Body of pancreas (tissue), 4 donors: ENCODE data around the gene UXS1. TPM values are rescaled to one million over a fixed set of nuclear protein-coding genes. Genes with fewer than 3 reads are reported as not detected.

Source experiments
- ATAC-seq: fragments of 150-250 bp; one replicate; pipeline ENCODE4 v1.9.1; 2016
- DNase-seq, 4 donors: peaks; one replicate each; pipeline ENCODE4 v3.0.0-alpha.2; 2019
- H3K27ac ChIP-seq, 4 donors: fragments of 200-600 bp; sonication (generic); 1 replicate in 3 of 4; 2 replicates in 1 of 4; pipeline versions ENCODE4 v1.5.1 to v1.6.1; 2016 to 2019; ENCODE audit warnings: mild to moderate bottlenecking in 1 of 4, mixed read lengths in 1 of 4, moderate library complexity in 1 of 4
- H3K27me3 ChIP-seq, 2 donors: fragments of 200-600 bp; sonication (generic); one replicate each; pipeline ENCODE4 v1.6.0; 2016; ENCODE audit warnings: mild to moderate bottlenecking in 1 of 2
- H3K36me3 ChIP-seq, 2 donors: fragments of 200-600 bp; sonication (generic); replicated peaks in 1 of 2; 2 replicates each; pipeline ENCODE4 v1.5.1; 2016; ENCODE audit warnings: low read depth in 2 of 2; ENCODE audit not compliant: insufficient read depth in 1 of 2
- H3K4me1 ChIP-seq: fragments of 200-600 bp; sonication (generic); one replicate; pipeline ENCODE4 v1.6.0; 2016
- H3K4me3 ChIP-seq, 2 donors: fragments of 200-600 bp; sonication (generic); 1 replicate in 1 of 2; 2 replicates in 1 of 2; pipeline ENCODE4 v1.5.1; 2016 to 2019
- H3K9me3 ChIP-seq, 3 donors: fragments of 200-600 bp; sonication (generic); 1 replicate in 2 of 3; 2 replicates in 1 of 3; pipeline ENCODE4 v1.5.1; 2016
- CTCF ChIP-seq, 7 experiments: fragments of 450-650 bp in 4 of 7; fragments of 200-600 bp in 3 of 7; sonication (generic) in 3 of 7; IDR thresholded peaks; one replicate each; pipeline ENCODE4 v1.5.1; 2016 to 2019; ENCODE audit warnings: antibody characterized with exemption in 7 of 7
- POLR2A ChIP-seq, 3 donors: fragments of 450-650 bp; IDR thresholded peaks; one replicate each; pipeline ENCODE4 v1.6.1; 2016; ENCODE audit warnings: antibody characterized with exemption in 3 of 3, mild to moderate bottlenecking in 2 of 3
- WGBS, 2 donors: methylation state at CpG; one replicate each; pipeline ENCODE4 v1.1.5; 2017; 5-methylcytosine and 5-hydroxymethylcytosine counted together
- intact Hi-C: fragments of 100-400 bp; cut with DNase I; formaldehyde crosslinking; loops from one replicate; pipeline ENCODE4 v1.15.1; 2023
- total RNA-seq, 2 donors: library from RNA; depleted of rRNA; stranded (reverse); fragments of >200 nt; gene quantifications; one replicate each; pipeline ENCODE4 v1.1.0, GENCODE V29; 2016

Gene UXS1
- total RNA-seq, 2 donors from 2014 or later, result 15.8 to 33.6 TPM

DNA sequence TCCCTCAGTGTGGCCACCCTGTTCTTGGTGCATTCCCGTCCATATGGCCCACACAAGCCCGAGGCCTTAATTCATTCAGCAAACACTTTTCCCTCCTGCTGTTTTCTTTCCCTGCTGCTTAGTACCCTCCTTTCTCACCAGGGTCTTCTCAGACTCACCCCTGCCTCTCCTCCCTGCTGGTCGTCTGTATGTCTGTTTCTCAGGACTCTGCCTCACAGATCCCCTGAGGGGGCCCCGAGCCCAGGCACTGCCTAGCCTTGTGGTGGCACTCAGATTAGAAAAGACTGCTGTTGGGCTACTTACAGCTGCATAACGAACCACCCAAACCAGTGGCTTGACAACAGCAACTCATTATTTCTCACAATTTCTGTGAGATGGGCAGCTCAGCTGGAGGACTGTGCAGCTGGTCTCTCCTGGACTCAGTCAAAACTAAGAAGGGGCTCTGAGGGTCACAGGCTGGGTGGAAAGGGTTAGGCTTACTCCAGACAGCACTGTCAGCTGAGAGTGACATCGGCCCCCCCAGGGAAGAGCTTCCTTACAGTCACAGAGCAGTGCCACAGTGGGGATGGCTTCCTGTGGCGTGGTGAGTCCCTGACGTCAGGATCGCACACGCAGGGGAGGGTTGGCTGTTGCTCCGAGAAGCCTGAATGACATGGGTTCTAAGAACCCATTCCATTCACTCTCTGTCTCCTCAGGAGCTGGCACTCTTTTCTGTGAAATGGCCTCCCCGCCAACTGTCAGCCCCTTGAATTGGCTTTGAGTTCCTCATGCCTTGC lies 139.0 kb downstream of the UXS1 start:
- Histone ChIP-seq H3K36me3 (no peaks in the 10 kb centered on the region), H3K27me3 (no peaks in the 10 kb centered on the region), H3K27ac (no peak overlapping the region), H3K4me3 (no peak overlapping the region), H3K9me3 (no peaks in the 10 kb centered on the region), H3K4me1 (no peaks in the 10 kb centered on the region)
- intact Hi-C loops, result no loop called here
- no peak for TF ChIP-seq CTCF (IDR thresholded peaks at IDR 0.05)
- no peak for TF ChIP-seq POLR2A (IDR thresholded peaks at IDR 0.05)
- 48 to 73% methylated on average over 7 to 12 of the region's 12 CpGs for WGBS, 2 donors
- ATAC-seq (no peak), DNase-seq (no peak)

DNA sequence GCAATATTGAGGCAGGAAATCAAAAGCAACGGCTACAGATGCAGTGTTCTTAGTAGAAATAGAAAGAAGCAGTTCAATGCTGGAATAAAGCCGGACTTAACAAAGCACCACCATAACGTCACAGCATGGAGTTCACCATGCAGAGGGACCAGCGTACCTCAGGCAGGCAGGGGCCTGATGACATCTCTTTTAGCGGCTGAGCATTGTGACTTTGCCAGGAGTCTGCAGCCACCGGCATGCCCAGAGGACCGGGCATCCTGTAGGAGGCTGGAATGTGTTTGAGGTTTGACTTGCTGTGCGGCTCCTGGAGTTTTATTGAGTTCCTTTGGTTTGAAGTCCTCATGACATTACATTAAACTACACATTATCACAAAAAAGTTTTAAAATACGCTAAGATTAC lies 139.8 kb downstream of the UXS1 start:
- 86 to 90% methylated on average over 9 of the region's 9 CpGs for WGBS, 2 donors
- Histone ChIP-seq H3K27me3 (no peaks in the 10 kb centered on the region), H3K36me3 (no peaks in the 10 kb centered on the region), H3K27ac (no peak overlapping the region), H3K4me1 (no peaks in the 10 kb centered on the region), H3K4me3 (no peak overlapping the region), H3K9me3 (no peaks in the 10 kb centered on the region)
- no peak for TF ChIP-seq CTCF (IDR thresholded peaks at IDR 0.05)
- TF ChIP-seq POLR2A (IDR thresholded peaks at IDR 0.05), result no peak
- ATAC-seq (no peak), DNase-seq (no peak)
- intact Hi-C loops, result no loop called here

DNA sequence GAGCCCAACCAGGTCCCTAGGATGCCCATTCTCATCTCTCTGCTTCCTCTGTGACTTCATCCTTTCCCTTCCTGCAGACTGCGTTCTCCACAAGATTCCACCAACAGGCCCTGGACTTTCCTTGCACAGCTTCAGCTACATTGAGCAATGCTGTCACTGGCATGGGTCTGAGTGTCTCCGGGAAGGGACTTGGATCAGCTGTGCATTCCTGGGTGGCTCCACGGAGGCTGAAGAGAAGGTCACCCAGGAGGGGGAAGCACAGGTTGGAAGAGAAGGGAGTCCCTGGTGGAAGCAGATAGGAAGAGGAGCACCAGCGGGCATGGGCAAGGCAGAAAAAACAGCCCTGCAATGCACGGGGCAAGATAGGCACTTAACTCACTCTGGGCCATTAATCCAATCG lies 140.5 kb downstream of the UXS1 start:
- no peak for ATAC-seq

GRCh38 chr2:106053116-106053515 lies 141.0 kb downstream of the UXS1 start:
- Histone ChIP-seq H3K27ac (no peak overlapping the region), H3K4me1 (no peaks in the 10 kb centered on the region), H3K4me3 (no peak overlapping the region), H3K9me3 (no peaks in the 10 kb centered on the region), H3K36me3 (no peaks in the 10 kb centered on the region), H3K27me3 (no peaks in the 10 kb centered on the region)
- intact Hi-C loops, result no loop called here
- ATAC-seq, result no peak
- 79% methylated on average over 2 of the region's 2 CpGs for WGBS, 2 donors
- TF ChIP-seq CTCF (IDR thresholded peaks at IDR 0.05), result no peak
- no peak for TF ChIP-seq POLR2A (IDR thresholded peaks at IDR 0.05)
- DNase-seq, result no peak

More for the DNA sequence above, 140.5 kb downstream of the UXS1 start:
- no peaks in the 10 kb centered on the region for H3K36me3 ChIP-seq
- no peak overlapping the region for H3K4me3 ChIP-seq
- 78 to 82% methylated on average over 6 of the region's 6 CpGs for WGBS, 2 donors
- no peaks in the 10 kb centered on the region for H3K4me1 ChIP-seq
- no peak for TF ChIP-seq POLR2A (IDR thresholded peaks at IDR 0.05)
- no peak for TF ChIP-seq CTCF (IDR thresholded peaks at IDR 0.05)
- H3K27ac ChIP-seq, result no peak overlapping the region
- no peak for DNase-seq
- H3K27me3 ChIP-seq, result no peaks in the 10 kb centered on the region
- intact Hi-C loops, result no loop called here
- no peaks in the 10 kb centered on the region for H3K9me3 ChIP-seq

DNA sequence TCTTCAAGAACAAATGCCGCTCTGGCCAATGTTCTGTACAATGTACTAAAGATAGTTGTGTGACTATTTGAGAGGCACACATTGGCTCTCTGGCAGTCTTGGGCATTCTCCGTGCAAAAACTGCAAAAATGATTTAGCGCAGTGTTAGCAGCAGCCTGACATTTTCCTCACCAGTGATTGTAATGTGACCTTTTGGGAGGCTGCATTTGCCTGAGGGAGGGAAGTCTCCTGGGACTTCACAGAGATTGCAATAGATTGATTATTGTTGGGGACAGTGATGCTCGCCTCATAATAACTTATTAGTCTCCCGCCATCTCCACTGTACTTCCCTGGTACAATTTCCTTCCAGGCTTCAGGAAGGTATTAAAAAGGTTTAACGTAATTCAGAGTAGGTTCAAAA lies 149.2 kb downstream of the UXS1 start:
- WGBS, 2 donors, result 81 to 83% methylated on average over 6 of the region's 6 CpGs
- TF ChIP-seq POLR2A (IDR thresholded peaks at IDR 0.05), result no peak
- TF ChIP-seq CTCF (IDR thresholded peaks at IDR 0.05), result no peak
- intact Hi-C loops, result no loop called here
- Histone ChIP-seq H3K36me3 (no peaks in the 10 kb centered on the region), H3K4me1 (no peaks in the 10 kb centered on the region), H3K27ac (no peak overlapping the region), H3K27me3 (no peaks in the 10 kb centered on the region), H3K9me3 (no peaks in the 10 kb centered on the region), H3K4me3 (no peak overlapping the region)
- ATAC-seq (no peak), DNase-seq (no peak)
